GM19455 (cell line): ENCODE results near the gene TRAK2.

Experiments used
- ATAC-seq: cut with Tn5 transposase; IDR thresholded peaks from one replicate; pipeline ENCODE4 v1.9.1; 2021; ENCODE audit not compliant: unreplicated experiment

The TRAK2 gene

DNA sequence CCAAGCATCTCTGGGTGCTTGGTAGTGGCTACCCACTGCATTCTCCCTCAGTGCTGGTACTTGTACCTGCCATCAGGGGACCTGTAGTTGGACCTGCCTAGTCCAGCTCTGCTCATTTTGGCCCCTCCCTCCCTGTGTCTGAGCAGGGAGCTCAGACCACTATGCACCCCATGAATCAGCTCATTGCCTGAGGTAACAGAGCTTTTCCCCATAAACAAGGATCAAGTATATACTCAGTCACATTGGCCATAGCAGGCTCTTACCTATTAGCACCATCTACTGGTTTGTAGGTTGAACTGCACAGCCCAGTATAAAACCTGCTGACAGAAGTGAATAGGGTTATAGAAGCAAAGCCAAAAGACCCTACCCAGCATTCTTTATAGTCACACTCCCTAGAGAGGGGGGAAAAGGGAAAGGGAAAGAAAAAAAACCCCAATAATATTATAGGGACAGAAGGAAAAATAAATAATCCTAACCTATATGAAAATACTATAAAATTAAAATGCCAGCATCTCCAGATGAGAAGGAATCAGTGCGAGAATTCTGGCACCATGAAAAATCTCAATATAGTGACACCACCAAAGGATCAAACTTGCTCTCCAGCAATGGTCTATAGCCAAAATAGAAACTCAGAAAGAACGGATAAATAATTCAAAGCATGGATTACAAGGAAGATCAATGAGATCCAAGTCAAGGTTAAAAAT, 87.2 kb downstream of the TRAK2 start:
- no peak for ATAC-seq

DNA sequence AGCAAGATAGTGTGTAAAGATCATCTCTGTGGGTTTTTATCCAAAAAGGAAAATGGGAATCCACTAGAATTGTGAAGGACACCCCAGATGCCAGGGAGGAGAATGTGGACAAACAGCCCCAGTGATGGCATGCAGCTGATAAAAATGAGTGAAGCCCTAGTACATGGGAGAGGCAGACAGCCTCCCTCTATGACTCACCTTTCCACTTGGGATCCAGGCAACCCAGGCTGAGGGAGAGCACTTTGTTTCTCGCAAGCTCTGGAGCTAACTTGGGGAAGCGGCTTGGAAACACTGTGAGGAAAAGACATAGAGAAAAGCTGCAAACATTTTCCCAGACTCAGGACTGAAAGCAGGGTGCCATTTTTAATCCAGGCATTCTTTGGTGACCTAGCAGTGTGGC, 88.9 kb downstream of the TRAK2 start:
- ATAC-seq: no peak

DNA sequence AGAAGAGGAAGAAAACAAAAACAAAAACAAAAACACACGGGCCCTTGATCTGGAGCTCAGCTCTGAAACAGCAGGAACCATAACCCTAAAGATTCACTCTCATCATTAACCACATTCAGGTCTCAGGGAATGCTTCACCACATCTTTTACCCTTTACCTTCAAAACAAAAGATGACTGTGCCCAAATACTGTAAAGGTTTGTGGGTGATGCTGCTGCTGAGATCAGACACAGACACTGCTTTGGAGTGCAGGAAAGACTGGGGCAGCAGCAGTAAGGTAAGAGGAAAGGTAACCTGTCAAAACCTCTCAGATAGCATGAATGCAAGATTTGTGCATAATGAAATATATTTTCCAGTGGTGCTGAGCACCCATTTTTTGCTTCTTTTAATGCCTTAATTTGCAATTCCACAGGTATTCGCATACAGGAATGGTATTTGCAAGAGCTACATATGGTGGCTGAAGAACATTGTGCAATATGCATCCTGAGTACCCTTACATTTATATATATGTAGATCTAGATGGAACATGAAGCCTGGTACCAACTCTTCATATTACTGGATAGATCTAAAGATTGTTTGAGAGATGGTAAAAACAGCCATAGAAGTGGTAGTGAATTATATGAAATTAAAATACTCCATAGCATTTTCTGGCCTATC, 90.1 kb downstream of the TRAK2 start:
- ATAC-seq: no peak

DNA sequence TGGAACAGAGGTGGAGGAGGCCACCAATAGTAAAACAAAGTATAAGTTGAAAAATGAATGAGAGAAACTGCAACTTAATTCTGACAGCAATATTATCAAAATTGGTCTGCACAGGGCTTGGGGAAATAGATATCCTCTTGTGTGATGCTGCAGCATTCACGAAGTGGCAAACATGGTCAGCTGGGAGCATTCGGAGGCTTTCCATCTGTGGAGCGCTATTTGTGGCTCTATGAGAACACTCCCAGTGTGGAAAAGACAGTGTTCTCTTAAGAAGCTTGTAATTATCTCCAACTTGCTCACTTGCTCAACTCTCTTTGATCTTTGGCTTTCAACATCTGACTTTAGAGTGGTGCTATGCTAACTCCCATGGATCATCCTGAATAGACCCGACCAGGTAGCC, 91.0 kb downstream of the TRAK2 start:
- no peak for ATAC-seq

DNA sequence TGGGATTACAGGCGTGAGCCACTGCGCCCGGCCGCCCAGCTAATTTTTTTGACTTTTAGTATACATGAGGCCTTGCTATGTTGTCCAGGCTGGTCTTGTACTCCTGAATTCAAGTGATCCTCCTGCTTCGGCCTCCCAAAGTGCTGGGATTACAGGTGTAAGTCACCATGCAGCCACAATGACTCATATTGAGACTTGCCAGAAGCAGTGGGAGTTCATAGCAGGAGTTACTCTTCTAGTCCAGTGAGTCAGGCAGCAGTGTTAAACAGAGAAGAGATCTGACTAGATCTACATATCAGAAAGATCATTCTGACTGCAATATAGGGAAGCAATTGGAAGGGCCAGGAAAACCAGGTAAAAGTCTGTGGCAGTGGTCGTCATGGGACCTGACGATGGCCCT, 92.6 kb downstream of the TRAK2 start:
- no peak for ATAC-seq

DNA sequence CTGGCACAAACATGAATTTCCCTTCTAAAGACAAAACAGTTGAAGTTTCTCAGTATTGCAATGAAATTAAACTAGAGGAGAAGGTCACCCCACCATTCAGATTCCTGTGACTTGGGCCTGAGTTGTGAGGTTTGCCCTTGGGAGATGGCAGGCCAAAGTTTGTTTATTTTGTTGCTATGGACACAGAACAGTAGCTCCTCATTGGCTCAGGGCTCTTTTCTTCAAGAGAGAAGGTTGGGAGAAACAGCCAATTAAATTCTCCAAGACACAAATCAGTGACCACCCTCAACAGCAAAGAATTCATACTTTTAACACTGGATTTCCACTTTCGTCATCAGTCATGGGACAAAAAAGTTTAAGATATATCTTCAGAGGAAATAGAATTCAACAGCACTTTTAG, 94.0 kb downstream of the TRAK2 start, which contains the start of gene FLACC1:
FLACC1 (minus strand) TSS at position 125 of the 400 bp plus-strand sequence. CDS start 5,941 bp downstream, outside the sequence.
- ATAC-seq: no peak

DNA sequence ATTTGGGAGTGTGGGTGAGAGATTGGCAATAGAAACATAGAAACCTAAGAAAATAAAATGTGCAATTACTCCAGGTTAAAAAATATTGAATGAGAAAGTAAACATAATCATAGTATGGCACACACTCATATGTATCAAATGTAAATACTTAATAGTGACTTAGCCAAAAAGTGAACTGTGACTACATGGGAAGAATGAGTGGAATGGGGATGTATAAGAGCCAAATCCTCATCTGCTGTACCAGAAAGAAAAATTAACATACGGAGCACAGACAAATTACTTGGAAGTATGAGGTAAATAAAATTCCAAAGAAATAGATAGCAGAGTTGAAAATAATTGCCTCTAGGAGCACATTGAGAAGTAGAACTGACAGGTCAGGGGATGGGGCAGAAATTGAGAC, 98.1 kb downstream of the TRAK2 start:
- ATAC-seq: no peak

DNA sequence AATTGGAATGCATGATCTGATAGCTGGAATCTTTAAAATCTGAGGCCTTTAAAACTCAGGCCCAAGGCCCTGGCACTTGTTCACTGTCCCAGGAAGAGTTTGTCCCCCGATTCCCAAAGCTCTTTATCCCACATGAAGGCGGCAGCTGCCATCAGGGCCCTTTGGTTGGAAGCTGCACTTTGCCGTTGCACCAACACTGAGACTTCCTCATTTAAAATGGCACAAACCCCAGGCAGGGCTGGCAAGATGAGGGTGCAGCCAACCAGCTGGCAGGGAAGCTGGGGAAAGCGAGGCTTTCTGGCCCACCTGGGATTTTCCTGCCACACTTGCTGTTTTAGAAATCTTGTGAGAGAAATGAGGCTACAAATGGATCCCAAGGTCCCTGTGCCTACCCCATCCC, 100.4 kb downstream of the TRAK2 start:
- ATAC-seq: no peak

DNA sequence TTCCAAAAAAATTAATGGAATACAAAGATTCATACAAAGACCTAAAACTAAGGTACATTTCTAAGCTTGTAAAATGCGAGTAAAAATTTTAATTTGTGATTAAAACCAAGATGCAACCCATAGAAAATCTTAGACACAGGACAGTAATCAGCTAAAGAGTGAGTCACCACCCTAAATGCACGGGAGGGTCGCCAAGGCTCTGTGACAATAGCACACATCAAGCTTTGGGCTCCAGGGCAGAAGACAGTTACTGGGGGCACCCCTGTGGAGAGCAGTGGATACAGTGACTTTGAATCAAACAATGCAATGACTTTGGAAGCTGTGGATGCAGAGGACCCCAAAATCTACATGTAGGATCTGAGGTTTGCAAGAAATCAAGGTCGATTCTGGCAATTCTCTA, 101.7 kb downstream of the TRAK2 start:
- no peak for ATAC-seq

DNA sequence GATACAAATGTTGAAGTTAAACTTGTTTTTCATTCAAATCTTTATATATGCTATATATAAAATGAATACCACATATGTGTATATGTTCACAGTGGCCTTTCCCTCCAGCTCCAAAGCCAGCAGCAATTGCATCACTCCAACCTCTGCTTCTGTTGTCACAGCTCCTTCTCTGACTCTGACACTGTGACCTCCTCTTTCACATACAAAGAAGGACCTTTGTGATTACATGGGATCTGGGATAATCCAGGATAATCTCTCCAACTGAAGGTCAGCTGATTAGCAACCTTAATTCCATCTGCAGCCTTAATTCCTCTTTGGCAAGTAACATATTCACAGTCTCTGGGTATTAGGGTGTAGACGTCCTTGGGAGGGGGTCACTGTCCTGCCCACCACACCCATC, 102.5 kb downstream of the TRAK2 start:
- no peak for ATAC-seq

DNA sequence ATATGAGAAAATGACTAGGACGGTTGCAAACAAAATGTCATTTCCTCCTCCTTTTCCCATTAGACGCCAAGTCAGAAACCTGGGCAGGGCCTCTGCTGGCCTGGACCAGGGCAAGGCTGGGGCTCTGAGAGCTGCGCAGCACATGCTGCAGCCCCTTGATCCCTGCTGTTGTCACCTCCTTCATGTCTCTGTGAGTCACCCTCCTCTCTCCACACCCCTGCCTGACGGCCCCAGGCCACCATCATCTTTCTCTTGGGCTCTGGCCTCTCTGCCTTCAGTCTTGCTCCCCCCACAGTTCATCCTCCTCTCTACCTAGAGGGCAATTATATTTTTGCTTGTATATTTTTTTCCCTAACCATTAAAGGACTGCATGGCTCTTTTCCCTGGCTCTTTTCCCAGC, 104.1 kb downstream of the TRAK2 start:
- no peak for ATAC-seq

DNA sequence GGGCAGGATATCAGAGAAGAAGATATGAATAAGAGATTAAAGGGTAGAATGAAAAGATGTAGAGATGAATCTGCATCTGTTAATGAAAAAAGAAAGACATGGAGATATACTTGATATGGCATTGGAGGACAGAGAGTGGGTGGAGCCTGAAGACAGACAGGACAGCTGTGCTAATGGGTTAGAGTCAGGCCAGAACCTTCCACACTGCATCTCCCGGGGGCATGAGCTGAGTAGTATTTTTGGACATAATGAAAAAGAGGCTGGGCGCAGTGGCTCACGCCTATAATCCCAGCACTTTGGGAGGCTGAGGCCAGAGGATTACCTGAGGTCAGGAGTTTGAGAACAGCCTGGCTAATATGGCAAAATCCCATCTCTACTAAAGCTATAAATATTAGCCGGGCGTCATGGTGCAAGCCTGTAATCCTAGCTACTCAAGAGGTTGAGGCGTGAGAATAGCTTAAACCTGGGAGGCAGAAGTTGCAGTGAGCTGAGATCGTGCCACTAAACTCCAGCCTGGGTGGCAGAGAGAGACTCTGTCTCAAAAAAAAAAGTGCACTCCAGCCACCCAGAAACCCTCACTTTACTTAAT, 105.5 kb downstream of the TRAK2 start:
- ATAC-seq: no peak

DNA sequence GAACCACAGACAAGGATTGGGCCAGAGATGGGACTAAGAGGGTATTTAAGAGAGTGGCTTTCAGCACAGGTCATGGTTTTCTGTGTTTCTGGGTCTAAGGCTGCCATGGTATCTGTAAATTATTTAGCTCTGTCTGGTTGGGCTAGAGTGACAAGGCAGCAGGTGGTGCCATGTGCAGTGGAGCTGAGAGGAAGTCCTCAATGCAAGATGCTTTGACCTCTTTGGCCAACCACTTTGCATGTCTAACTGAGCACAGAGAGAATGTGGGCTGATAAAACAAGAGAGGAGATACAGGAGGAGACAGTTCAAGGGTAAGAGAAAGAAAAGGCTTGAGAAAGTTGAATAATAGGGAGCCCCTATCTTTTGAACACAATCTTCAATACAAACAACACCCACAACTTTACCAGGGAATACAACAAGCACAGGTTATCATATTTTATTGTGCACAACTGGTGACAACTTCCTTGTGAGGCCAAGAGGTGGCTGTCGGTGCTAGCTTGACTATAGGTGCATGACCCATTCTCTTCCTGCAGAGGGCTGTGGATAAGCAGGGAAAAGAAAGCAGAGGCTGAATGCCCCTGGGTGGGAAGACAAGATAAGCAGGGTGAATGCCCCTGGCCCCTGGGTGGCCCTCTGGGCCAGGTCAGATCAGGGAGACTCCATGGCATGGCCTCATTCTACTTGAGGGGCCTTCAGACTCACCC, 106.4 kb downstream of the TRAK2 start:
- no peak for ATAC-seq

DNA sequence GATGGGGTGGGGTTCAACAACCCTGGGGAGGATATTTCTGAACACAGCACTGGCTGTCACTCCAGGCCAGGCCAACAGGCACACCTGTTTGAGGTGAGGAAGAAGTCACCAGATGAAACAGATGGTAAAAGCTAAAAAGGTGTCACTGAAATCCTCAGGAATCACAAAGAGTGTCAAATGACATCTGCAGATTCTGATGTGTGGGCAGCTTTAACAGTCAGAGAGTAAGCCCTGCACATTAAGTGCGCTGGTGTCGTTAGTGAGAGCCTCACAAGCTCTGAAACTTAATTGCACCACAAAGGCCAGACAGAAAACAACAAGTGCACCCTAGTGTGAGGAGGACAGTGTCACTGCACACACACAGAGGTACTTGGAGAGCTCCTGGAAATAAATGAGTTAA, 107.7 kb downstream of the TRAK2 start:
- ATAC-seq: no peak

DNA sequence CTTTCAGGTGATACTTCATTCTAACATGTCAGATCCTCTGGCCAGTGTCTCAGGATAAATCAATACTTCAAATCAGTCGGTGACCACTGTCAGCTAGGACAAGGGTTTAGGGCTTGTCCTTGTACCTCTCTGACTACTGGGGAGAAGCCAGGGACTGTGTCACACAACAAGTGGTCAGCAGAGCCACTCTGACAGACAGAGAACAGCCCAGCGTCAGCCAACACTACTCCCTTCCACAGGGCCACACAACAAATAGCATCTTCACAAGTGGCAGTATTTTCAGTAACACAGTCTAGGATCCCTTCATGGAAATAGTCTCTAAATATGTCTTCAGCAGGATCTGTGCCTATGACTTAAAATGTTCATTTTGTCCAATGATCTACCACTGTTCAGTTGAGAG, 108.3 kb downstream of the TRAK2 start:
- ATAC-seq: no peak

DNA sequence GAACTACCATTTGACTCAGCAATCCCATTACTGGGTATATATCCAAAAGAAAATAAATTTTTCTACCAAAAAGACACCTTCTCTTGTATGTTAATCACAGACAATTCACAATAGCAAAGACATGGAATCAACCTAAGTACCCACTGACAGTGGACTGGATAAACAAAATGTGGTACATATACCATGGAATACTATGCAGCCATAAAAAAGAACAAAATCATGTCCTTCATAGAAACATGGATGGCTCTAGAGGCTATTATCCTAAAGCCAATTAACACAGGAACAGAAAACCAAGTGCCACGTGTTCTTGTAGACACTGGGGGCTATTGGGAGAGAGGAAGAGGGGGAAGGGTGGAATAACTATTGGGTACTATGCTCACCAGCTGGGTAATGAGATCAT, 121.8 kb downstream of the TRAK2 start:
- no peak for ATAC-seq

DNA sequence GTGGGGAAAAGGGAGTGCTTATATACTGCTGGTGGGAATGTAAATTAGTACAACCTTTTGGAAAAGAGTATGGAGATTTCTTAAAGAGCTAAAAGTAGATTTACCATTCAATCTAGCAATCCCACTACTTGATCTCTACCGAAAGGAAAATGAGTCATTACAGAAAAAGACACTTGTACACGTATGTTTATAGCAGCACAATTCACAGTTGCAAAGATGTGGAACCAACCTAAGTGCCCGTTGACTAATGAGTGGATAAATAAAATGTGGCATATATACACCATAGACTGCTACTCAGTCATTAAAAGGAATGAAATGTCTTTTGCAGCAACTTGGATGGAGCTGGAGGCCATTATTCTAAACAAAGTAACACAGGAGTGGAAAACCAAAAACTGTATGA, 123.6 kb downstream of the TRAK2 start:
- no peak for ATAC-seq
